ENCODE measurements around the gene VGLL4. TPM values are rescaled to one million over a fixed set of nuclear protein-coding genes. Genes with fewer than 3 reads are reported as not detected.

VGLL4 gene
- total RNA-seq, 4 donors from 2014 or later = 66.8 to 86.5 (median 75.9) TPM

DNA sequence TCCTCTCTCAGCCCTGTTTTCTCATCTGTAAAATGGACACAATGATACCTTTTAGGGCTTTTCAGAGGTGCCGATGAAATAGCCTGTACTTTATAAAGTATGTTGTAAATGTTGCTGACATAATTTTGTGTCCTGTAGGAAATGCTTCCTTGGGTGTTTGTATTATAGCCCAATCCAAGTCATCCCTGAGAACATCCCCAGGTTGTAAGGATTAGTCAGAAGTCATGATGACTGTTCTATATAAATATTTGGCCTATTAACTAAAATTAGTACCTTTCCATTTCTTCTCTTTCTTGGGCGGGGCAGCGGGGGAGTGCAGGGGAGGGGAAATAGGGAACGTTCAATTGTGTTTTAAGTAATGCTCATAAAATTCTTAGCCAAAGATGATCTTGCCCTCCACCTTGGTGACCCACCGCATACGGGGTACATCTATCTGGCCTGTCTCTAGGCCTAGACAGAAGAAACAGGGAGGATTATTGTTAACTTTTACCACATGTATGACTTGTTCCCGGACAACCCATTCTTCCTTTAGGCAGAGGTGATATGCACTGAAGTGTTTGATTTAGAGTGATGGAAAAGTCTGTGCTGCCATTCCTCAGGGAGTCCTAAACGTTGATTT, 120.7 kb downstream of the VGLL4 start:
- 53% methylated on average over 8 of the region's 8 CpGs for WGBS
- Histone ChIP-seq H3K4me1 (peaks cover 14% of the 10 kb centered on the region), H3K4me3 (no peak overlapping the region), H3K27me3 (no peaks in the 10 kb centered on the region), H3K36me3 (no peaks in the 10 kb centered on the region), H3K27ac (peak overlapping the region; percentile 51), H3K9me3 (no peaks in the 10 kb centered on the region)
- TF ChIP-seq POLR2AphosphoS5 (IDR thresholded peaks at IDR 0.05) = no peak
- TF ChIP-seq, protein P1, sequence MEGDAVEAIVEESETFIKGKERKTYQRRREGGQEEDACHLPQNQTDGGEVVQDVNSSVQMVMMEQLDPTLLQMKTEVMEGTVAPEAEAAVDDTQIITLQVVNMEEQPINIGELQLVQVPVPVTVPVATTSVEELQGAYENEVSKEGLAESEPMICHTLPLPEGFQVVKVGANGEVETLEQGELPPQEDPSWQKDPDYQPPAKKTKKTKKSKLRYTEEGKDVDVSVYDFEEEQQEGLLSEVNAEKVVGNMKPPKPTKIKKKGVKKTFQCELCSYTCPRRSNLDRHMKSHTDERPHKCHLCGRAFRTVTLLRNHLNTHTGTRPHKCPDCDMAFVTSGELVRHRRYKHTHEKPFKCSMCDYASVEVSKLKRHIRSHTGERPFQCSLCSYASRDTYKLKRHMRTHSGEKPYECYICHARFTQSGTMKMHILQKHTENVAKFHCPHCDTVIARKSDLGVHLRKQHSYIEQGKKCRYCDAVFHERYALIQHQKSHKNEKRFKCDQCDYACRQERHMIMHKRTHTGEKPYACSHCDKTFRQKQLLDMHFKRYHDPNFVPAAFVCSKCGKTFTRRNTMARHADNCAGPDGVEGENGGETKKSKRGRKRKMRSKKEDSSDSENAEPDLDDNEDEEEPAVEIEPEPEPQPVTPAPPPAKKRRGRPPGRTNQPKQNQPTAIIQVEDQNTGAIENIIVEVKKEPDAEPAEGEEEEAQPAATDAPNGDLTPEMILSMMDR (IDR thresholded peaks at IDR 0.05) = no peak
- no peak for TF ChIP-seq EP300 (IDR thresholded peaks at IDR 0.05)
- TF ChIP-seq POLR2A (IDR thresholded peaks at IDR 0.05) = no peak
- no peak for DNase-seq (ENCODE audit: low spot score in 2 of 2)

- WGBS = 94% methylated on average over 5 of the region's 5 CpGs
- Histone ChIP-seq H3K36me3 (no peaks in the 10 kb centered on the region), H3K4me3 (no peak overlapping the region), H3K9me3 (no peaks in the 10 kb centered on the region), H3K27me3 (no peaks in the 10 kb centered on the region), H3K4me1 (peaks cover 14% of the 10 kb centered on the region), H3K27ac (no peak overlapping the region)
- no peak for TF ChIP-seq POLR2A (IDR thresholded peaks at IDR 0.05)
- TF ChIP-seq, protein P1 (IDR thresholded peaks at IDR 0.05) = no peak
- no peak for TF ChIP-seq EP300 (IDR thresholded peaks at IDR 0.05)
- no peak for TF ChIP-seq POLR2AphosphoS5 (IDR thresholded peaks at IDR 0.05)
- no peak for DNase-seq (ENCODE audit: low spot score in 2 of 2)
These were observed 121.4 kb downstream of the VGLL4 start for GRCh38 chr3:11522398-11522715.

GRCh38 chr3:11521167-11521566, 122.5 kb downstream of the VGLL4 start:
- Histone ChIP-seq H3K27me3 (no peaks in the 10 kb centered on the region), H3K36me3 (no peaks in the 10 kb centered on the region), H3K9me3 (no peaks in the 10 kb centered on the region), H3K4me1 (peaks cover 14% of the 10 kb centered on the region), H3K4me3 (no peak overlapping the region), H3K27ac (no peak overlapping the region)
- WGBS = 93% methylated on average over 8 of the region's 8 CpGs
- no peak for DNase-seq (ENCODE audit: low spot score in 2 of 2)
- TF ChIP-seq POLR2A (IDR thresholded peaks at IDR 0.05) (no peak), POLR2AphosphoS5 (IDR thresholded peaks at IDR 0.05) (no peak), EP300 (IDR thresholded peaks at IDR 0.05) (no peak)
- TF ChIP-seq, protein P1 (IDR thresholded peaks at IDR 0.05) = no peak

GRCh38 chr3:11517601-11518000, 126.1 kb downstream of the VGLL4 start:
- Histone ChIP-seq H3K4me3 (no peak overlapping the region), H3K36me3 (no peaks in the 10 kb centered on the region), H3K9me3 (no peaks in the 10 kb centered on the region), H3K4me1 (peaks cover 19% of the 10 kb centered on the region), H3K27ac (no peak overlapping the region), H3K27me3 (no peaks in the 10 kb centered on the region)
- TF ChIP-seq, protein P1 (IDR thresholded peaks at IDR 0.05) = no peak
- TF ChIP-seq POLR2A (IDR thresholded peaks at IDR 0.05) (no peak), POLR2AphosphoS5 (IDR thresholded peaks at IDR 0.05) (no peak), EP300 (IDR thresholded peaks at IDR 0.05) (no peak)
- 91% methylated on average over 6 of the region's 6 CpGs for WGBS
- DNase-seq (ENCODE audit: low spot score in 2 of 2) = no peak

- no peaks in the 10 kb centered on the region for H3K9me3 ChIP-seq
- WGBS = 40% methylated on average over 7 of the region's 7 CpGs
- TF ChIP-seq POLR2AphosphoS5 (IDR thresholded peaks at IDR 0.05) = peak in 1 of 3 donors; percentile 27
- TF ChIP-seq EP300 (IDR thresholded peaks at IDR 0.05) = no peak
- H3K27ac ChIP-seq = peak overlapping the region; percentile 63
- H3K4me3 ChIP-seq = no peak overlapping the region
- H3K36me3 ChIP-seq = no peaks in the 10 kb centered on the region
- no peaks in the 10 kb centered on the region for H3K27me3 ChIP-seq
- H3K4me1 ChIP-seq = peaks cover 33% of the 10 kb centered on the region
- no peak for DNase-seq (ENCODE audit: low spot score in 2 of 2)
These were observed 129.4 kb downstream of the VGLL4 start for GRCh38 chr3:11514191-11514821.
